Nephron progenitor cell (in vitro differentiated cells): Measurements from ENCODE around the gene CFAP74.

Experiments used
- DNase-seq: peaks from one replicate; pipeline ENCODE4 v3.0.0; 2021
- H3K27ac Mint-ChIP-seq: 2 replicates; pipeline ENCODE4 v1.8.0; 2021; ENCODE audit warnings: mild to moderate bottlenecking, moderate library complexity, mixed read lengths
- H3K27me3 Mint-ChIP-seq: 2 replicates; pipeline ENCODE4 v1.8.0; 2021; ENCODE audit warnings: mild to moderate bottlenecking, low read depth, mixed read lengths; ENCODE audit not compliant: poor library complexity
- H3K36me3 Mint-ChIP-seq: 2 replicates; pipeline ENCODE4 v1.8.0; 2021; ENCODE audit warnings: low read depth, mixed read lengths
- H3K4me1 Mint-ChIP-seq: 2 replicates; pipeline ENCODE4 v1.8.0; 2021; ENCODE audit warnings: mixed read lengths
- H3K4me3 Mint-ChIP-seq: 2 replicates; pipeline ENCODE4 v1.8.0; 2021; ENCODE audit warnings: mild to moderate bottlenecking, moderate library complexity, mixed read lengths
- H3K9me3 Mint-ChIP-seq: 2 replicates; pipeline ENCODE4 v1.8.0; 2021; ENCODE audit warnings: mild to moderate bottlenecking, moderate library complexity, mixed read lengths
- CTCF ChIP-seq: fragments of 200-600 bp; sonication (generic); IDR thresholded peaks from 2 replicates; pipeline ENCODE4 v1.5.0; 2021; ENCODE audit warnings: antibody characterized with exemption

The CFAP74 gene

DNA sequence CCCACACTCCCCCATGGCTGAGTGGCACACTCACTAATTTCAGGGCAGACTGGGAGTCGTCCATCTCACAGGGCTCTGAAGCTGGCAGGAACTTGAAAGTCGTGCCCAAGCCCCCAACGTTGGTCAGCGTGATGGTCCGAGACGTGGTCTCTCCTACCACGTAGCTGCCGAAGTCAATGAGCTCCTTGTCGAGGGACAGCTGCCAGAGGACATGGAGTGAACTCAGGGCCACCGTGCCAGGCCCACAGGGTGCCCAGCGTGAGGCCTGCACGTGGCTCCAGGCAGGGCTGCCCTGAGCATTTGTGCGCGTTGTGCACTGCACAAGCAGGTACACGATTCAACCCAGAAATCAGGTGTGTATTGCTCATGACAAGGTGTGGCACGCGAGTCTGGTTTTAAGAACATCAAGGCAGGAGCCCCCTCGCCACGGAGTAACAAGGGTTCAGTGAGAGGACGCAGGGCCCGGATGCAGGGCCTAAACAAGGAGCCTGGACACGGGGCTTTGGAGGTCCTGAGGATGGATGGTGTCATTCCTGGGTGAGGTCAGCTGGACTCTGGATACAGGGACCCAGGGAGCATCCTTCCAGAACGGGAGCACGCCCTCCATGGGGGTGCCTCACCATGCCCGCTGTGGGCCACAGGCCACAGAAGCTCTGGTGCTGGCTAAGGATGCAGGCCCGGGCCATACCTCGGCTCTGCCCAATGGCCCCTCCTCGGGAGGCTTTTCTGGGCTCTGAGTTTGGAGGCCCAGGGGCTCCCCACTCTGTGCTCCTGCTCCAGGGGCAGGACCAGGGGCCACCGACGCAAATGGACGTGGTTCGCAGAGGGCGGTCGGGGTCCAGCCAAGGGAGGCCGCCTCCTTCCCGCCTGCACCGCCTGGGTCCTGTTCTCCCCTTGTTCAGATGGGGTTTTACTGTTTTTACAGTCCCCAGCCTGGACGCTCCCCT is 46.7 kb downstream of the CFAP74 start:
- TF ChIP-seq CTCF, result no peak

GRCh38 chr1:1956101-1956500 is 47.5 kb downstream of the CFAP74 start:
- no peak overlapping the region for H3K4me3 Mint-ChIP-seq
- H3K4me1 Mint-ChIP-seq, result peaks cover 44% of the 10 kb centered on the region
- peaks cover 2% of the 10 kb centered on the region for H3K9me3 Mint-ChIP-seq
- no peak for TF ChIP-seq CTCF
- H3K36me3 Mint-ChIP-seq, result no peaks in the 10 kb centered on the region
- no peak for DNase-seq
- H3K27me3 Mint-ChIP-seq, result peaks cover 23% of the 10 kb centered on the region
- no peak overlapping the region for H3K27ac Mint-ChIP-seq

More for the DNA sequence above, 46.7 kb downstream of the CFAP74 start:
- Mint-ChIP-seq H3K36me3 (no peaks in the 10 kb centered on the region), H3K9me3 (no peaks in the 10 kb centered on the region), H3K27me3 (peaks cover 21% of the 10 kb centered on the region), H3K27ac (no peak overlapping the region), H3K4me1 (peaks cover 52% of the 10 kb centered on the region), H3K4me3 (no peak overlapping the region)
- DNase-seq, result no peak

DNA sequence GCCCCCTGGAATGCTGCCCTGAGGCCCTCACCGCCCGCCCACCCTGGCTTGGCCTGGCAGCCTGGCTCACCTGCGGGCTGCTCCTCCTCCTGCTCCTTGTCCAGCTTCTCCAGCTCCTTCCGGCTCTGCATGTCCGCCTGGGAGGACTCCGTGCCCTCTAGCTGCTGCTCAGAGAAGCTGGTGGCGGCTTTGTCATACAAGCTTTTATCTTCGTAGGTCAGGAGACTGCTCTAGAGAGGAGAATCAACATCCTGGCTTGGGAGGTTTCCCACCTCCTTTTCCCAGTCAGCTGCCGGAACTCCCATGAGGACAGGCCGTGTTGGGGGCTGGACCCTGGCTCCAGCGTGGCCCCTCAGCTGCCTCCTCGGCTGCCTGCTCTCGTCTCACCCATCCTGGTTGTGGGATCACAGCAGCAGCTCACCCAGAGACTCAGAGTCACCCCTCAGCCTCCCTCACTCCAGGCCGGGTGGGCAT is 47.9 kb downstream of the CFAP74 start:
- no peak overlapping the region for H3K27ac Mint-ChIP-seq
- DNase-seq, result no peak
- peaks cover 22% of the 10 kb centered on the region for H3K27me3 Mint-ChIP-seq
- no peak overlapping the region for H3K4me3 Mint-ChIP-seq
- H3K4me1 Mint-ChIP-seq, result peaks cover 40% of the 10 kb centered on the region
- H3K9me3 Mint-ChIP-seq, result peaks cover 7% of the 10 kb centered on the region
- no peak for TF ChIP-seq CTCF
- H3K36me3 Mint-ChIP-seq, result no peaks in the 10 kb centered on the region

GRCh38 chr1:1954831-1955441 is 48.6 kb downstream of the CFAP74 start:
- Mint-ChIP-seq H3K9me3 (peaks cover 14% of the 10 kb centered on the region), H3K27ac (peak overlapping the region; percentile 39), H3K36me3 (no peaks in the 10 kb centered on the region), H3K27me3 (peaks cover 26% of the 10 kb centered on the region), H3K4me1 (peaks cover 33% of the 10 kb centered on the region), H3K4me3 (no peak overlapping the region)
- no peak for DNase-seq
- TF ChIP-seq CTCF, result peak; percentile 26

- peaks cover 27% of the 10 kb centered on the region for H3K4me1 Mint-ChIP-seq
- DNase-seq, result no peak
- peaks cover 34% of the 10 kb centered on the region for H3K27me3 Mint-ChIP-seq
- peaks cover 15% of the 10 kb centered on the region for H3K9me3 Mint-ChIP-seq
- H3K36me3 Mint-ChIP-seq, result no peaks in the 10 kb centered on the region
- TF ChIP-seq CTCF, result no peak
- H3K4me3 Mint-ChIP-seq, result no peak overlapping the region
- H3K27ac Mint-ChIP-seq, result no peak overlapping the region
Observed at GRCh38 chr1:1954015-1954414, 49.6 kb downstream of the CFAP74 start.
